Lower leg skin (tissue), 4 donors: ENCODE results near the gene P2RY2. TPM values are rescaled to one million over a fixed set of nuclear protein-coding genes. Genes with fewer than 3 reads are reported as not detected.

Source experiments
- DNase-seq, 2 donors: peaks; one replicate each; pipeline ENCODE4 v3.0.0-alpha.2; 2019; ENCODE audit warnings: low spot score in 2 of 2
- H3K4me3 ChIP-seq: fragments of 200-600 bp; sonication (generic); 2 replicates; pipeline ENCODE4 v1.5.1; 2017; ENCODE audit warnings: mild to moderate bottlenecking, low read depth; ENCODE audit not compliant: poor library complexity, severe bottlenecking
- CTCF ChIP-seq, 3 donors: fragments of 450-650 bp; IDR thresholded peaks; one replicate each; pipeline ENCODE4 v1.5.1; 2016; ENCODE audit warnings: antibody characterized with exemption in 3 of 3, mild to moderate bottlenecking in 3 of 3, moderate library complexity in 2 of 3
- POLR2A ChIP-seq, 2 donors: fragments of 450-650 bp; IDR thresholded peaks; one replicate each; pipeline ENCODE4 v1.6.1; 2016 to 2017; ENCODE audit warnings: antibody characterized with exemption in 2 of 2, mild to moderate bottlenecking in 1 of 2, moderate library complexity in 1 of 2
- WGBS, 2 donors: methylation state at CpG; one replicate each; pipeline ENCODE4 v1.1.5; 2018; 5-methylcytosine and 5-hydroxymethylcytosine counted together
- intact Hi-C: fragments of 100-400 bp; cut with DNase I; formaldehyde crosslinking; loops from one replicate; pipeline ENCODE4 v1.15.0; 2023; ENCODE audit warnings: low total_unique reads
- total RNA-seq, 4 donors: library from RNA; depleted of rRNA; stranded (reverse); fragments of >200 nt; gene quantifications; one replicate each; pipeline ENCODE4 v1.1.0, GENCODE V29; 2016

Gene P2RY2
- total RNA-seq, 4 donors from 2014 or later, result 3.2 to 8.7 (median 5.1) TPM

GRCh38 chr11:73226297-73227006 is 8.4 kb downstream of the P2RY2 start:
- no peak overlapping the region for H3K4me3 ChIP-seq
- no peak for TF ChIP-seq CTCF (IDR thresholded peaks at IDR 0.05)
- no peak for TF ChIP-seq POLR2A (IDR thresholded peaks at IDR 0.05)
- 72 to 73% methylated on average over 7 to 8 of the region's 8 CpGs for WGBS, 2 donors
- peak in 1 of 2 donors; percentile 78 for DNase-seq
- intact Hi-C loops, result no loop called here

- WGBS, 2 donors, result 49 to 58% methylated on average over 9 to 12 of the region's 12 CpGs
- DNase-seq, result peak; percentile 49 to 86
- intact Hi-C loops, result no loop called here
- TF ChIP-seq POLR2A (IDR thresholded peaks at IDR 0.05), result no peak
- TF ChIP-seq CTCF (IDR thresholded peaks at IDR 0.05), result no peak
- no peak overlapping the region for H3K4me3 ChIP-seq
Measured at GRCh38 chr11:73227571-73228211, 9.6 kb downstream of the P2RY2 start.

GRCh38 chr11:73228268-73229134 is 10.4 kb downstream of the P2RY2 start:
- WGBS, 2 donors, result 53 to 74% methylated on average over 4 of the region's 4 CpGs
- peak in 1 of 2 donors; percentile 46 for DNase-seq
- TF ChIP-seq CTCF (IDR thresholded peaks at IDR 0.05), result no peak
- no peak for TF ChIP-seq POLR2A (IDR thresholded peaks at IDR 0.05)
- intact Hi-C loops, result no loop called here
- H3K4me3 ChIP-seq, result no peak overlapping the region

GRCh38 chr11:73229321-73229895 is 11.3 kb downstream of the P2RY2 start:
- 63 to 73% methylated on average over 11 of the region's 11 CpGs for WGBS, 2 donors
- intact Hi-C loops, result no loop called here
- DNase-seq, result peak in 1 of 2 donors; percentile 69
- H3K4me3 ChIP-seq, result no peak overlapping the region
- TF ChIP-seq POLR2A (IDR thresholded peaks at IDR 0.05) (no peak), CTCF (IDR thresholded peaks at IDR 0.05) (no peak)
